K562 (cell line): Measurements from ENCODE around the gene PHF1.

Experiments
- DDX20 ChIP-seq: fragments of 450-650 bp; IDR thresholded peaks from 2 replicates; pipeline ENCODE4 v1.6.1; 2016; ENCODE audit warnings: missing genetic modification characterization, low read depth, mild to moderate bottlenecking, missing compliant biosample characterization, moderate library complexity
- E2F1 ChIP-seq: sonication (generic); formaldehyde crosslinking; IDR thresholded peaks from 2 replicates; pipeline ENCODE4 v1.8.1; 2023; ENCODE audit warnings: mild to moderate bottlenecking, missing genetic modification reagents, moderate library complexity
- EZH2 ChIP-seq: IDR thresholded peaks from 2 replicates; pipeline ENCODE4 v1.6.1; 2012; ENCODE audit warnings: low read depth, mild to moderate bottlenecking, inconsistent platforms, low read length, borderline replicate concordance
- GTF2F1 ChIP-seq: IDR thresholded peaks from 2 replicates; pipeline ENCODE4 v1.6.1; 2011; ENCODE audit warnings: low read depth, low read length, improper control_type of control experiment
- HDGF ChIP-seq: fragments of 450-650 bp; IDR thresholded peaks from 2 replicates; pipeline ENCODE4 v1.6.1; 2016
- STAG1 ChIP-seq: sonication (generic); formaldehyde crosslinking; IDR thresholded peaks from 2 replicates; pipeline ENCODE4 v1.5.0; 2020; ENCODE audit warnings: missing genetic modification reagents, borderline replicate concordance
- ZBTB49 ChIP-seq: sonication (generic); formaldehyde crosslinking; IDR thresholded peaks from 2 replicates; pipeline ENCODE4 v1.8.0; 2022; ENCODE audit warnings: missing genetic modification reagents, mild to moderate bottlenecking, borderline replicate concordance
- TF ChIP-seq, protein P1 (sequence below): fragments of 250-450 bp; sonication (Bioruptor Pico); IDR thresholded peaks from 2 replicates; pipeline ENCODE4 v1.8.0; 2021; ENCODE audit warnings: moderate library complexity, mild to moderate bottlenecking, inconsistent platforms
- TF ChIP-seq, protein P2 (sequence below): sonication (generic); formaldehyde crosslinking; IDR thresholded peaks from 2 replicates; pipeline ENCODE4 v1.8.1; 2023; ENCODE audit warnings: mild to moderate bottlenecking, missing genetic modification reagents
- TF ChIP-seq, protein P3 (sequence below): fragments of 450-650 bp; IDR thresholded peaks from 2 replicates; pipeline ENCODE4 v1.6.1; 2016; ENCODE audit warnings: mild to moderate bottlenecking

DNA sequence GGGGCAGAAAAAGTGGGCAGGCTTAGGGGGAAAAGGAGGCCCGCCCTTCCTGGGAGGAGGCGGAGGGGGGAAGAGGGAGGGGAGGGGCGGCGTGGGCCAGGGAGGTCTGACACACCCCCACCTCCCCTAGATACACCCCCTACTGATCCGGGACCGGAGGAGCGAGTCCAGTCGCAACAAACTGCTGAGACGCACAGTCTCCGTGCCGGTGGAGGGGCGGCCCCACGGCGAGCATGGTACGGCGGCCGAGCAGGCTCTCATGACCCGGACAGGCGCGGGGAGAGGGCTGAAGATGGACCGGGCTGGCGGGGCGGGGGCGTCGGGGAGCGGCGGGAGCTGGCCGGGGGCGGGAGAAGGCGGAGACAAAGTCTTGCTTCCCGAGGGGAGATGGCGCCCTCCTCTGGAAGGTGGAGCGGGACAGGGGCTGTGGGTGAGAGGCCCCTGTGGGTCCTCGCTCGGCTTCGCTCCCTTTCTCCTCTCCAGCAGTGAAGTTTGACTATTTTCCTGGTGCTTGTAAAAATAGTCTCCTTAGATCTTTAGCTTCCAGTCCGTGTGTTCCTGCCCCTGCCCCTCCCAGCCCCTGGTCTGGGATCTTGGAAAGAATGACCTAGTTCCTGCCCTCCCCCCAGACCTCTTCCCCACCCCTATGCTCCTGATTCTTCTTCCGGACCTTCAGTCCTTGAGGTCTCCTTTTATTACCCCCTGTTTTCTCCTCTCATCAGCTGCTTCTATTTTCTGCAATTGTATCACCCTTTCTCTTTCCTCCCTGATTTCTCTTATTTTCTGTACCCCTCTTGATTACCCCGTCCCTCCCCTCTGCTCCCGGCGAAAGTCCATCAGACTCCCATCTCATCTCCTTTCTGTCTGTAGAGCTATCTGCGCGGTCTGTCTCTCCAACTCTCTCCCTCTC, 15.1 kb downstream of the PHF1 start:
- TF ChIP-seq, protein P1, sequence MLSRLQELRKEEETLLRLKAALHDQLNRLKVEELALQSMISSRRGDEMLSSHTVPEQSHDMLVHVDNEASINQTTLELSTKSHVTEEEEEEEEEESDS: no peak
- no peak for TF ChIP-seq DDX20 (tag)
- no peak for TF ChIP-seq GTF2F1
- no peak for TF ChIP-seq STAG1
- TF ChIP-seq, protein P2, sequence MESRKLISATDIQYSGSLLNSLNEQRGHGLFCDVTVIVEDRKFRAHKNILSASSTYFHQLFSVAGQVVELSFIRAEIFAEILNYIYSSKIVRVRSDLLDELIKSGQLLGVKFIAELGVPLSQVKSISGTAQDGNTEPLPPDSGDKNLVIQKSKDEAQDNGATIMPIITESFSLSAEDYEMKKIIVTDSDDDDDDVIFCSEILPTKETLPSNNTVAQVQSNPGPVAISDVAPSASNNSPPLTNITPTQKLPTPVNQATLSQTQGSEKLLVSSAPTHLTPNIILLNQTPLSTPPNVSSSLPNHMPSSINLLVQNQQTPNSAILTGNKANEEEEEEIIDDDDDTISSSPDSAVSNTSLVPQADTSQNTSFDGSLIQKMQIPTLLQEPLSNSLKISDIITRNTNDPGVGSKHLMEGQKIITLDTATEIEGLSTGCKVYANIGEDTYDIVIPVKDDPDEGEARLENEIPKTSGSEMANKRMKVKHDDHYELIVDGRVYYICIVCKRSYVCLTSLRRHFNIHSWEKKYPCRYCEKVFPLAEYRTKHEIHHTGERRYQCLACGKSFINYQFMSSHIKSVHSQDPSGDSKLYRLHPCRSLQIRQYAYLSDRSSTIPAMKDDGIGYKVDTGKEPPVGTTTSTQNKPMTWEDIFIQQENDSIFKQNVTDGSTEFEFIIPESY (CRISPR knock-in tag): peak; percentile 69
- TF ChIP-seq ZBTB49 (CRISPR knock-in tag): 0 out of 2 replicates have a peak, but pooled peaks have one; percentile 81
- no peak; the same call in 1 of the 2 replicates for TF ChIP-seq E2F1 (CRISPR knock-in tag)
- TF ChIP-seq EZH2: no peak
- TF ChIP-seq, protein P3, sequence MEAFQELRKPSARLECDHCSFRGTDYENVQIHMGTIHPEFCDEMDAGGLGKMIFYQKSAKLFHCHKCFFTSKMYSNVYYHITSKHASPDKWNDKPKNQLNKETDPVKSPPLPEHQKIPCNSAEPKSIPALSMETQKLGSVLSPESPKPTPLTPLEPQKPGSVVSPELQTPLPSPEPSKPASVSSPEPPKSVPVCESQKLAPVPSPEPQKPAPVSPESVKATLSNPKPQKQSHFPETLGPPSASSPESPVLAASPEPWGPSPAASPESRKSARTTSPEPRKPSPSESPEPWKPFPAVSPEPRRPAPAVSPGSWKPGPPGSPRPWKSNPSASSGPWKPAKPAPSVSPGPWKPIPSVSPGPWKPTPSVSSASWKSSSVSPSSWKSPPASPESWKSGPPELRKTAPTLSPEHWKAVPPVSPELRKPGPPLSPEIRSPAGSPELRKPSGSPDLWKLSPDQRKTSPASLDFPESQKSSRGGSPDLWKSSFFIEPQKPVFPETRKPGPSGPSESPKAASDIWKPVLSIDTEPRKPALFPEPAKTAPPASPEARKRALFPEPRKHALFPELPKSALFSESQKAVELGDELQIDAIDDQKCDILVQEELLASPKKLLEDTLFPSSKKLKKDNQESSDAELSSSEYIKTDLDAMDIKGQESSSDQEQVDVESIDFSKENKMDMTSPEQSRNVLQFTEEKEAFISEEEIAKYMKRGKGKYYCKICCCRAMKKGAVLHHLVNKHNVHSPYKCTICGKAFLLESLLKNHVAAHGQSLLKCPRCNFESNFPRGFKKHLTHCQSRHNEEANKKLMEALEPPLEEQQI: no peak
- no peak for TF ChIP-seq HDGF
